ENCODE results near the gene CLBA1. TPM values are rescaled to one million over a fixed set of nuclear protein-coding genes. Genes with fewer than 3 reads are reported as not detected.

The CLBA1 gene
- total and polyA plus RNA-seq, 11 donors: 0.76 to 3.7 (median 2.6) TPM

DNA sequence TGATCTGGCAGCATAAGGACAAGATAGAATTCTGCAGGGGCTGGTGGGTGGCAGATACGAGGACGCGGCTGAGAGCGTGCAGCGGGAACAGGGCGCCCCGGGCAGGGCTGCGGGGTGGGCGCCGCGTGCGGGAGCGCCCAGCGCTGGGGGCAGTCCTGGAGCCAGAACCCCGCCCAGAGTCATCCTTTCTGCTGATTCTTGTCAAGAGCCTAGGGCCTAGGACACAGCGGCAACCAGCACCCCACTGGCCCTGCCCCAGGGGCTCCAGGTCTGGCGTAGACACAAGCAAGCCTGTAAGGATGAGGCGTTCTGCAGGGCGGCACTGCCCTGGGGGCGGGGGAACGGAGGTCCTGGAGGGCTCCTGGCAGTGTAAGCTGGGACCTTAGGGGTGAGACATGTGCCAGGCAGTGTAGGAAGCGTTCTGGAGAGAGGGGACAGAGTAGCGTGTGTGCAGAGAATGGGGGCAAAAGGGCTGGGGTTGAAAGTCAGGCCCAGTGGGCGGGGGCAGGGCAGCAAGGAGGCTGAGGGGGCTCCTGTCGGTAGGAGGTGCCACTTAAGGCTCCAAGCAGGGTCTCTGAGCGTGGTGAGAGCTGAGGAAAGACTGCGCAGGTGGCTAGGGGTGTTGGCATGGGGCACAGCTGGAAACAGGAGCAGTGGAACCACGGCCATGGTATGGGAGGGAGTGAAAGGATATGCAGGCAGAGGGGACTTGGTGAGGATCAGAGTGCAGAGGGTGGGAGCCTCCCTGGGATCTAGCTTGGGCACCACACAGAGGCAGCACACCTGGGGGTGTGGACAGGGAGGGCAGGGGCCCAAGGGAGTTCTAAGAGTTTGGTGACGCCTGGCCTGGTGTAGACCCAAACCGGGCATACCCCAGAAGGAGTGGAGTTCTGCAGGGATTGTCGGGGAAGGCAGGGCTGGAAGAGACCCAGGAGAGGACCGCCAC is 6.6 kb upstream of the CLBA1 start:
- Histone ChIP-seq H3K4me3 (peak overlapping the region in 10 of 12 donors; percentile 14 to 66 (median 52)), H3K9me3 (no peaks in the 10 kb centered on the region), H3K4me1 (peaks cover 5 to 54% (median 33%) of the 10 kb centered on the region in 12 donors), H3K36me3 (no peaks in the 10 kb centered on the region), H3K27ac (peak overlapping the region in 1 of 12 donors; percentile 53), H3K27me3 (peaks cover 0 to 20% (median 0%) of the 10 kb centered on the region in 9 donors)
- no peak for ATAC-seq
- intact Hi-C loops (cut with DNase I): loop anchor here in 6 of 10 donors (5.0 to 10.0 kb wide), 5 partner anchors 33 to 226 kb away; partner anchors contain the start of gene CDCA4 (in 1 of the 6)
- TF ChIP-seq POLR2A (IDR thresholded peaks at IDR 0.05): no peak
- TF ChIP-seq, protein P1, sequence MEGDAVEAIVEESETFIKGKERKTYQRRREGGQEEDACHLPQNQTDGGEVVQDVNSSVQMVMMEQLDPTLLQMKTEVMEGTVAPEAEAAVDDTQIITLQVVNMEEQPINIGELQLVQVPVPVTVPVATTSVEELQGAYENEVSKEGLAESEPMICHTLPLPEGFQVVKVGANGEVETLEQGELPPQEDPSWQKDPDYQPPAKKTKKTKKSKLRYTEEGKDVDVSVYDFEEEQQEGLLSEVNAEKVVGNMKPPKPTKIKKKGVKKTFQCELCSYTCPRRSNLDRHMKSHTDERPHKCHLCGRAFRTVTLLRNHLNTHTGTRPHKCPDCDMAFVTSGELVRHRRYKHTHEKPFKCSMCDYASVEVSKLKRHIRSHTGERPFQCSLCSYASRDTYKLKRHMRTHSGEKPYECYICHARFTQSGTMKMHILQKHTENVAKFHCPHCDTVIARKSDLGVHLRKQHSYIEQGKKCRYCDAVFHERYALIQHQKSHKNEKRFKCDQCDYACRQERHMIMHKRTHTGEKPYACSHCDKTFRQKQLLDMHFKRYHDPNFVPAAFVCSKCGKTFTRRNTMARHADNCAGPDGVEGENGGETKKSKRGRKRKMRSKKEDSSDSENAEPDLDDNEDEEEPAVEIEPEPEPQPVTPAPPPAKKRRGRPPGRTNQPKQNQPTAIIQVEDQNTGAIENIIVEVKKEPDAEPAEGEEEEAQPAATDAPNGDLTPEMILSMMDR (IDR thresholded peaks at IDR 0.05): no peak
- DNase-seq: peak in 2 of 5 donors; percentile 16 to 52
- 57 to 68% (median 64%) methylated on average over 31 to 32 of the region's 32 CpGs for WGBS, 4 donors

DNA sequence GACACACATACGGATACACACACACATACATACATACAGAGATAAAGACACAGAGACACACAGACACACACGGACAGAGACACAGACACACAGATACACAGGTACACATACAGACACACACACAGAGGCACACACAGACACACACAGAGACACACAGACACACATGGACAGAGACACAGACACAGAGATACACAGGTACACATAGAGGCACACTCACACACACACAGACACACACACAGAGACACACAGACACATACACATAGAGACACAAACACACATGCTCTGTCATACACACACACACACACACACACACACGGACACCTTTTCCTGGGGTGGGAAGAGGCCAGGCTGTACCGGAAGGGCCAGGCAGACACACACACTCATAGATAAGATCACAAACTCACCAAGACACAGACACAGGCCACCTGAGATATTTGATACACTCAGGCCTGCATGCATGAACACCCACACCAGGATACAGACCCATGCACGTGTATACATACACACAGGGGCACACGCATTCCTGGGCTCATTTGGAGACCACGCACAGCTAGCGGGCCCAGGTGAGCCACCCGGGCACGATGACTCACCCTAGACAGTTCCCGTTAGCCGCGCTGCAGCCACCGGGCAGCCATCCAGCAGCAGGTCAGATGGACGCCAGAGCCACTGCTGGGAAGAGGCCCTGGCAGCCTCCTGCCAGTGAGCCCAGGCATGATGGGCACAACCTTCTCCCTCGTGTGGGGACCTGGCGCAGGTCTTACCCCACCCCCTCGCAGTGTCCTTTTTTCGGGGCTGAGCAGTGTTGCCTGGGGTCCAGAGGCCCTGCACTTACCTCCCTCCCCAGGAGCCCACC is 5.6 kb upstream of the CLBA1 start:
- intact Hi-C loops (cut with DNase I): loop anchor here in 7 of 10 donors (5.0 to 10.0 kb wide), 5 partner anchors 32 to 225 kb away; partner anchors contain the start of gene CDCA4 (in 3 of the 7)
- WGBS, 4 donors: 45 to 56% (median 53%) methylated on average over 15 to 19 of the region's 19 CpGs
- peak in 4 of 5 donors; percentile 76 to 88 (median 83) for DNase-seq
- Histone ChIP-seq H3K4me3 (no peak overlapping the region), H3K27me3 (peaks cover 0 to 20% (median 0%) of the 10 kb centered on the region in 9 donors), H3K9me3 (no peaks in the 10 kb centered on the region), H3K4me1 (peaks cover 0 to 44% (median 27%) of the 10 kb centered on the region in 12 donors), H3K36me3 (no peaks in the 10 kb centered on the region), H3K27ac (peak overlapping the region in 4 of 12 donors; percentile 38 to 70 (median 56))
- ATAC-seq: peak; percentile 32 to 67 (median 63)
- no peak for TF ChIP-seq POLR2A (IDR thresholded peaks at IDR 0.05)
- TF ChIP-seq, protein P1 (IDR thresholded peaks at IDR 0.05): no peak

DNA sequence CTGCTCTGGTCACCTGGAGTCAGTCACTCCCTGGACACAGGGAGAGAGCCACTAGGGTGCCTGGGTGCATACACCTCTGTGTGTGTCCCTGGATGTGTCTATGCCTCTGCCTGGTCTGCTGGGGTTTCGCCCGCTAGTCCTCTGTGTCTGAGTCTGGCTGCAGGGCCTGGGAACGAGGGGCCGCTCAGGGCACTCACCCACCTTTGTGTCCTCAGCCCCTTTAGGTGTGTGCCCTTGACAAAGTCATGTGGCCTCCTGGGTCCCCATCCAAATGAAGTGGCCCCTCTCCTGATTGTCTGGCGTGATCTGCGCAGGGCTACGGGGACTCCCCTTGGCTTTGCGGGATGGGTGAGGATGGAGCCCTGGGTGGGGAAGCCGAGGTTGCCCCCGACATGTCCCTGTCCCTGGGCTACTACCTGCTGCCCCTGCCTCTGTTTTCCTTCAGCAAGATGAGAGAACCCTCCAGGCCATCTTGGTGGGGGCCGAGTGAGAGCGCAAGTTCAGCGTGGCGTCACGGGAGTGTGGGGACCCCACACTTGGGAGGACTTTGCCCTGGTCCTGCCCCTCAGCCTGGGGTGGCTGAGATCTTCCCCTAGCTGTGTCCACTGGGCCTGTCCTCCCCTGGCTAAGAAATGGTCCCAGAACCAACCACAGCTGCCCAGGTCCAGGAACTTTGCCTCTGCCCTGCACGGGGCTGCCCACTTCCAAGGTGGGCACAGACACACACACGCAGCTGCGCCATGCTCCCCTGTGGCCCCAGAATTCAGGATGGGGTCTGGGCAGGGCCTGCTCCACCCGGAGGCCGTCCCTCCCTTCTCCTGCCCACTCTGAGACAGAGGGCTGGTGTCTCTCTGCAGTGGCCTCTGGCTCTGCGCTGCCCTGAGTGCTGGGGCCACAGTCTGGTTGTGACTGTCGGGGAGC is 4.7 kb upstream of the CLBA1 start:
- TF ChIP-seq, protein P1 (IDR thresholded peaks at IDR 0.05): no peak
- no peak for TF ChIP-seq POLR2A (IDR thresholded peaks at IDR 0.05)
- Histone ChIP-seq H3K27me3 (peaks cover 0 to 17% (median 0%) of the 10 kb centered on the region in 9 donors), H3K27ac (peak overlapping the region in 4 of 12 donors; percentile 38 to 70 (median 54)), H3K36me3 (no peaks in the 10 kb centered on the region), H3K4me3 (no peak overlapping the region), H3K4me1 (peaks cover 0 to 37% (median 23%) of the 10 kb centered on the region in 12 donors), H3K9me3 (no peaks in the 10 kb centered on the region)
- DNase-seq: peak in 1 of 5 donors; percentile 41
- WGBS, 4 donors: 89 to 93% (median 91%) methylated on average over 13 to 22 of the region's 22 CpGs
- no peak for ATAC-seq
- intact Hi-C loops (cut with DNase I): loop anchor here in 2 of 10 donors (5.0 kb wide), 1 partner anchor 41 kb away; the partner anchor contains the start of gene CDCA4 (in 2 of the 2)

Data from heart left ventricle (tissue), 16 donors.